ENCODE results near the gene GATAD1. TPM values are rescaled to one million over a fixed set of nuclear protein-coding genes. Genes with fewer than 3 reads are reported as not detected.

GATAD1 gene
- total and polyA plus RNA-seq, 2 of the 4 experiments (the other 2 are of a cell fraction): 9.3 to 15.2 TPM

DNA sequence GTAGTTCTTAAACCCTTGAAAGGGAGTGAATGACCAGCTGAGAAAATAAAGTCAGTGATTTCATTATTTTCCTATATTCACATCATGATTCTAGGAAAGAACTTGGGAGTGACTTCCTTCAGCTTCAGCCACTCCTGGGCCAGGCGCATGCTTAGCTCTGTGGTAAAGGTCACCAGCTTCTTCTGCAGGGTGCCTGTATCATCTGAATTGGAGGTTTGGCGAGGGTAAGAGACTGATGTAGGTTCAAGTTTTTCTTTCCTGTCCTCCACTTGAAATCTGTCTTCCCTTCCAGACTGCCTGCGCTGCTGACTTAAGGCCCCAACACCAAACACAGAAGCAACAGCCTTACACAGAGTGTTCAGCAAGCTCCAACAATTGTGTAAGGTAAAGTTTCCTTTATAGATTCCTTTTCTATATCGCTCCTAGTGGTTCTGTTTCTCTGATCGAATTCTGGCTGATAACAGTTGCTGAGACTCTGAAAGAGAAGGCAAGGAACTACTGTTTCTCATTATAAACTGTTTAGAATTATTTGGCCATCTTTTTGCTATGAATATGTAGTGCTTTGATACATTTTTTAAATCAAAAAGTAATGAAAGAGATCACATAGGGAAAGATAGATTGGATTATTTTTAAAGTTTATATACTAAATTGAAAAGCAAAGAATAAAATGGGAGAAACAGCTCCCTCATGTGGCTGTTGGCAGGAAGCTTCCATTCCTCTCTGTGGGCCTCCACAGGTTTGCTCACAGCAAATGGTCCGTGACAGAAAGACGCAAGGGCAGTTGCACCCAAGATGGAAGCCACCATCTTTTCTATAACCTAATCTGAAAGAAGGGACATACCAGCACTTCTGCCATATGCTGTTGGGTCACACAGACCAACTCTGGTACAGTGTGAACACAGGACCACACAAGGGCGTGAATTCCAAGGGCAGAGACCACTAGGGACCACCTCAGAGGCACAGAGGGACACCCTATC, 14.0 kb downstream of the GATAD1 start (continued):
- TF ChIP-seq, protein P1, sequence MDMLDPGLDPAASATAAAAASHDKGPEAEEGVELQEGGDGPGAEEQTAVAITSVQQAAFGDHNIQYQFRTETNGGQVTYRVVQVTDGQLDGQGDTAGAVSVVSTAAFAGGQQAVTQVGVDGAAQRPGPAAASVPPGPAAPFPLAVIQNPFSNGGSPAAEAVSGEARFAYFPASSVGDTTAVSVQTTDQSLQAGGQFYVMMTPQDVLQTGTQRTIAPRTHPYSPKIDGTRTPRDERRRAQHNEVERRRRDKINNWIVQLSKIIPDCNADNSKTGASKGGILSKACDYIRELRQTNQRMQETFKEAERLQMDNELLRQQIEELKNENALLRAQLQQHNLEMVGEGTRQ (IDR thresholded peaks at IDR 0.05; ENCODE audit: low read depth, low read length): no peak

DNA sequence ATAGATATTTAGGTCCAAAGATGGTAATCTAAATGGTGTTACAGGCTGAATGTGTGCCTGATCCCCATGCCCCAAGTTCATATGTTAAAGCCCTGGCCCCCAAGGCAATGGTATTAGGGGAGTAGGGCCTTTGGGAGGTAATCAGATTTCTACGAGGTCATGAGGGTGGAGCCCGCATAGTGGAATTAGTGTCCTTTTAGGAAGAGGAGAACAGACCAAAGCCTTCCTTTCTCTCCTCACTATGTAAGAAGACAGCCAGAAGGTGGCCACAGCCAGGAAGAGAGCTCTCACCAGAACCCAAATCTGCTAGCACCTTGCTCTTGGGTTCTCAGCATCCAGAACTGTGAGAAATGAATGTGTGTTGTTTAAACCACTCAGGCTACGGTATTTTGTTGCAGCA, 15.3 kb downstream of the GATAD1 start:
- no peak for TF ChIP-seq NFE2L2 (IDR thresholded peaks at IDR 0.05; ENCODE audit: low read depth, low read length)
- no peak for TF ChIP-seq MAZ (IDR thresholded peaks at IDR 0.05; ENCODE audit: borderline replicate concordance, low read depth, low read length)
- TF ChIP-seq RAD21 (IDR thresholded peaks at IDR 0.05; ENCODE audit: low read length): no peak
- TF ChIP-seq POLR2A (IDR thresholded peaks at IDR 0.05; ENCODE audit: low read depth, low read length): no peak
- TF ChIP-seq, protein P2, sequence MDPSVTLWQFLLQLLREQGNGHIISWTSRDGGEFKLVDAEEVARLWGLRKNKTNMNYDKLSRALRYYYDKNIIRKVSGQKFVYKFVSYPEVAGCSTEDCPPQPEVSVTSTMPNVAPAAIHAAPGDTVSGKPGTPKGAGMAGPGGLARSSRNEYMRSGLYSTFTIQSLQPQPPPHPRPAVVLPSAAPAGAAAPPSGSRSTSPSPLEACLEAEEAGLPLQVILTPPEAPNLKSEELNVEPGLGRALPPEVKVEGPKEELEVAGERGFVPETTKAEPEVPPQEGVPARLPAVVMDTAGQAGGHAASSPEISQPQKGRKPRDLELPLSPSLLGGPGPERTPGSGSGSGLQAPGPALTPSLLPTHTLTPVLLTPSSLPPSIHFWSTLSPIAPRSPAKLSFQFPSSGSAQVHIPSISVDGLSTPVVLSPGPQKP (IDR thresholded peaks at IDR 0.05; ENCODE audit: borderline replicate concordance, low read depth, low read length): no peak
- no peak for TF ChIP-seq BHLHE40 (IDR thresholded peaks at IDR 0.05; ENCODE audit: low read depth, low read length)
- no peak for TF ChIP-seq CEBPB (IDR thresholded peaks at IDR 0.05; ENCODE audit: low read depth, low read length)
- no peak for TF ChIP-seq RFX5 (IDR thresholded peaks at IDR 0.05; ENCODE audit: low read depth, low read length)
- TF ChIP-seq FOS (IDR thresholded peaks at IDR 0.05; ENCODE audit: low read depth, low read length): no peak
- TF ChIP-seq RCOR1 (IDR thresholded peaks at IDR 0.05; ENCODE audit: insufficient replicate concordance, low read length): no peak
- TF ChIP-seq SMC3 (IDR thresholded peaks at IDR 0.05; ENCODE audit: low read depth, low read length): no peak
- TF ChIP-seq MAFK (IDR thresholded peaks at IDR 0.05; ENCODE audit: low read depth, low read length): no peak
- no peak for TF ChIP-seq CHD1 (IDR thresholded peaks at IDR 0.05; ENCODE audit: low read depth, low read length)
- in situ Hi-C loops (cut with MboI; ENCODE audit: low sequenced_read_pairs) (no loop called here), intact Hi-C loops (cut with micrococcal nuclease) (no loop called here), dilution Hi-C loops (cut with HindIII; ENCODE audit: low sequenced_read_pairs, unreplicated experiment) (no loop called here)
- Histone ChIP-seq H3K23ac (ENCODE audit: low read depth, low read length) (no peak overlapping the region), H4K91ac (ENCODE audit: insufficient read depth, low read depth, low read length) (no peak overlapping the region), H3K79me1 (ENCODE audit: low read depth in 1 of 2, low read length in 2 of 2) (no peaks in the 10 kb centered on the region), H4K5ac (ENCODE audit: low read depth, low read length) (no peak overlapping the region), H3K9ac (ENCODE audit: low read depth, low read length) (no peak overlapping the region), H3K56ac (ENCODE audit: extremely low read depth, insufficient read depth, low read length) (no peak overlapping the region), H2AK5ac (ENCODE audit: low read depth, low read length) (no peak overlapping the region), H3K18ac (ENCODE audit: low read depth, low read length) (no peak overlapping the region), H3K4ac (ENCODE audit: low read depth, low read length) (no peak overlapping the region), H3K9me3 (ENCODE audit: control insufficient read depth, insufficient read depth, low read length) (no peaks in the 10 kb centered on the region), H3K4me1 (ENCODE audit: control insufficient read depth, insufficient read depth, low read length) (no peaks in the 10 kb centered on the region), H4K20me1 (ENCODE audit: insufficient read depth, low read length) (no peaks in the 10 kb centered on the region), H2AK9ac (replicated peaks; ENCODE audit: low read depth, low read length, poor library complexity) (no peak overlapping the region), H3K27me3 (ENCODE audit: control insufficient read depth, insufficient read depth, low read length) (no peaks in the 10 kb centered on the region), H3K4me2 (ENCODE audit: low read depth, low read length) (no peak overlapping the region), H4K8ac (ENCODE audit: low read depth in 2 of 2, low read length in 2 of 2) (no peak overlapping the region), H3K9me1 (ENCODE audit: insufficient read depth, low read length) (peaks cover 2% of the 10 kb centered on the region; the same call in 1 of the 2 replicates), H3K14ac (replicated peaks; ENCODE audit: low read depth, low read length) (no peak overlapping the region), H3K27ac (ENCODE audit: insufficient read depth, low read length) (no peak overlapping the region), H2BK15ac (ENCODE audit: low read depth, low read length) (no peak overlapping the region), H2AFZ (replicated peaks; ENCODE audit: low read length, poor library complexity) (no peak overlapping the region), H3K36me3 (ENCODE audit: control insufficient read depth, insufficient read depth, low read length) (peaks cover 1% of the 10 kb centered on the region; the same call in 1 of the 2 replicates), H2BK120ac (ENCODE audit: low read depth, low read length) (no peak overlapping the region), H3K4me3 (ENCODE audit: insufficient read depth, low read depth, low read length) (no peak overlapping the region), H2BK20ac (ENCODE audit: low read depth, low read length) (no peak overlapping the region), H2BK5ac (ENCODE audit: low read depth, low read length, poor library complexity, severe bottlenecking) (no peak overlapping the region)
- 100% methylated on average over 1 of the region's 3 CpGs; no CpG with 5 or more reads in 1 of the 2 experiments for WGBS, 2 experiments (ENCODE audit: extremely low coverage in 2 of 2, insufficient read length in 1 of 2)
- no TSS peak for BruUV-seq (replicated peaks)
- DNase-seq (no peak), ATAC-seq (ENCODE audit: low read depth) (no peak)
- ChIA-PET CTCF (no interaction called here), POLR2A (ENCODE audit: unreplicated experiment) (no interaction called here)
